K562 (cell line): ENCODE measurements around the gene RINL. TPM values are rescaled to one million over a fixed set of nuclear protein-coding genes. Genes with fewer than 3 reads are reported as not detected.

Experiments
- ELF4 ChIP-seq: fragments of 450-650 bp; formaldehyde crosslinking; IDR thresholded peaks from 2 replicates; pipeline ENCODE4 v1.4.0; 2022; ENCODE audit warnings: missing genetic modification characterization
- EP400 ChIP-seq: fragments of 450-650 bp; IDR thresholded peaks from 2 replicates; pipeline ENCODE4 v1.6.1; 2017; ENCODE audit warnings: antibody characterized with exemption, mild to moderate bottlenecking, moderate library complexity
- ETV5 ChIP-seq: sonication (generic); formaldehyde crosslinking; IDR thresholded peaks from 2 replicates; pipeline ENCODE4 v1.4.0; 2020; ENCODE audit warnings: low read depth, mild to moderate bottlenecking, missing genetic modification reagents
- FOS ChIP-seq: IDR thresholded peaks from 3 replicates; pipeline ENCODE4 v1.6.1; 2011; ENCODE audit not compliant: insufficient read length; ENCODE audit errors: extremely low read depth
- FOXA3 ChIP-seq, 2 experiments: fragments of 450-650 bp in 1 of 2; sonication (generic) in 1 of 2; formaldehyde crosslinking; IDR thresholded peaks in 1 of 2; conservative IDR thresholded peaks in 1 of 2; 2 replicates each; pipeline versions ENCODE4 v1.4.0 to v1.8.0; 2020 to 2022; ENCODE audit warnings: mild to moderate bottlenecking in 2 of 2, missing genetic modification reagents in 1 of 2
- FUS ChIP-seq: fragments of 200-400 bp; formaldehyde crosslinking; optimal IDR thresholded peaks from 2 replicates; pipeline ENCODE3; 2017; ENCODE audit warnings: low read depth, low read length
- HNRNPLL ChIP-seq: fragments of 200-400 bp; formaldehyde crosslinking; IDR thresholded peaks from 2 replicates; pipeline ENCODE4 v1.6.1; 2017; ENCODE audit warnings: low read length, low read depth, mild to moderate bottlenecking; ENCODE audit not compliant: poor library complexity, severe bottlenecking
- MBD1 ChIP-seq: fragments of 250-450 bp; sonication (Bioruptor Pico); IDR thresholded peaks from 2 replicates; pipeline ENCODE4 v1.8.0; 2022; ENCODE audit warnings: inconsistent platforms
- NBN ChIP-seq: fragments of 450-650 bp; IDR thresholded peaks from 2 replicates; pipeline ENCODE4 v1.6.1; 2016; ENCODE audit warnings: low read depth, mild to moderate bottlenecking
- YY1 ChIP-seq, 3 experiments: IDR thresholded peaks; 2 replicates each; pipeline ENCODE4 v1.6.1; 2011; ENCODE audit warnings: low read length in 2 of 3, mild to moderate bottlenecking in 2 of 3, moderate library complexity in 2 of 3, borderline replicate concordance in 1 of 3, control low read depth in 1 of 3, low read depth in 1 of 3; ENCODE audit not compliant: insufficient read depth in 3 of 3, insufficient replicate concordance in 2 of 3, control insufficient read depth in 1 of 3, insufficient read length in 1 of 3; ENCODE audit errors: extremely low read depth in 1 of 3
- ZBTB40 ChIP-seq, 2 experiments: fragments of 450-650 bp in 1 of 2; sonication (generic) in 1 of 2; formaldehyde crosslinking in 1 of 2; IDR thresholded peaks; 2 replicates each; pipeline versions ENCODE4 v1.7.1 to v1.9.0; 2016 to 2022; ENCODE audit warnings: inconsistent platforms in 1 of 2, mild to moderate bottlenecking in 1 of 2, missing genetic modification reagents in 1 of 2
- ZC3H4 ChIP-seq: sonication (generic); formaldehyde crosslinking; IDR thresholded peaks from 2 replicates; pipeline ENCODE4 v1.9.0; 2021; ENCODE audit warnings: missing genetic modification reagents, borderline replicate concordance
- ZNF740 ChIP-seq, 3 experiments: fragments of 200-800 bp in 1 of 3; sonication (Bioruptor generic) in 1 of 3; sonication (generic) in 1 of 3; formaldehyde crosslinking in 1 of 3; IDR thresholded peaks; 2 replicates each; pipeline versions ENCODE4 v1.6.1 to v1.8.0; 2016 to 2022; ENCODE audit warnings: mild to moderate bottlenecking in 2 of 3, missing compliant biosample characterization in 2 of 3, missing genetic modification characterization in 2 of 3, missing genetic modification reagents in 1 of 3
- polyA plus RNA-seq, 8 experiments: library from polyadenylated mRNA; depleted of rRNA in 4 of 8; stranded (reverse) in 5 of 8; unstranded in 3 of 8; fragments of >200 nt; fragmentation: Nextera tagmentation in 2 of 8; fragmentation: Illumina TruSeq in 1 of 8; extraction: Ambion mirVana in 2 of 8; extraction: Trizol in 1 of 8; gene quantifications; 2 replicates each; pipeline versions ENCODE4 v1.2.1 to v1.2.3, GENCODE V29; 2011 to 2014; ENCODE audit warnings: inconsistent platforms in 1 of 8, missing spikeins in 1 of 8
- total RNA-seq, 7 experiments: library from RNA; depleted of rRNA in 6 of 7; stranded (reverse); fragments of >200 nt in 6 of 7; fragmentation: Illumina TruSeq in 2 of 7; extraction: Trizol in 2 of 7; gene quantifications; 2 replicates each; pipeline versions ENCODE4 v1.2.1 to v1.2.3, GENCODE V29; 2011 to 2021; ENCODE audit warnings: low replicate concordance in 1 of 7

Gene RINL
- total and polyA plus RNA-seq, 9 of the 15 experiments (the other 6 are each of a cell fraction or from before 2014, with no cell fraction given), result 0.82 to 10.9 (median 4.9) TPM

- TF ChIP-seq ZBTB40 (IDR thresholded peaks at IDR 0.05), result peak; percentile 61
- no peak for TF ChIP-seq ZBTB40 (CRISPR knock-in tag; IDR thresholded peaks at IDR 0.05)
- peak; percentile 94 for TF ChIP-seq FOS
- peak; percentile 70 for TF ChIP-seq HNRNPLL
- TF ChIP-seq ZC3H4 (CRISPR knock-in tag), result no peak
- TF ChIP-seq ETV5 (CRISPR knock-in tag), result no peak
- peak; percentile 37 for TF ChIP-seq FUS
- peak; percentile 38; the same call in 1 of the 2 replicates for TF ChIP-seq NBN
- no peak for TF ChIP-seq FOXA3 (CRISPR knock-in tag; conservative IDR thresholded peaks at IDR 0.05 in 1 of 2, IDR thresholded peaks at IDR 0.05 in 1 of 2)
- TF ChIP-seq YY1 (IDR thresholded peaks at IDR 0.05; ENCODE audit: borderline replicate concordance in 1 of 3, control insufficient read depth in 1 of 3, extremely low read depth in 1 of 3, insufficient read depth in 3 of 3, insufficient read length in 1 of 3, insufficient replicate concordance in 2 of 3, low read depth in 1 of 3, low read length in 2 of 3), result peak; percentile 63 to 92 (median 90)
- no peak for TF ChIP-seq MBD1 (CRISPR knock-in tag)
- peak; percentile 75; the same call in 1 of the 2 replicates for TF ChIP-seq ZNF740 (CRISPR knock-in tag; IDR thresholded peaks at IDR 0.05)
- no peak; a peak in 2 of 4 replicates for TF ChIP-seq ZNF740 (tag; IDR thresholded peaks at IDR 0.05)
- TF ChIP-seq ELF4 (CRISPR knock-in tag), result no peak
- peak; percentile 51 for TF ChIP-seq EP400
Measured at GRCh38 chr19:38849860-38850435, 28.1 kb downstream of the RINL start, which contains the start of gene HNRNPL (continued).
